Stimulated activated CD8-positive, alpha-beta memory T cell treated with anti-CD3 and anti-CD28 coated beads, Interleukin-12 subunit alpha, Interleukin-12 subunit beta, amount 100 ng/mL, for 24 hours (primary cell): ENCODE measurements around the gene LIMA1.
"Not testable (repeated sequence)": the region's sequence is repeated elsewhere in the genome, so short reads cannot be mapped to it uniquely, and the experiment has no call there.

Source experiments
- DNase-seq: peaks from one replicate; pipeline ENCODE4 v3.0.0-alpha.2; 2020; ENCODE audit errors: extremely low read depth

The LIMA1 gene

DNA sequence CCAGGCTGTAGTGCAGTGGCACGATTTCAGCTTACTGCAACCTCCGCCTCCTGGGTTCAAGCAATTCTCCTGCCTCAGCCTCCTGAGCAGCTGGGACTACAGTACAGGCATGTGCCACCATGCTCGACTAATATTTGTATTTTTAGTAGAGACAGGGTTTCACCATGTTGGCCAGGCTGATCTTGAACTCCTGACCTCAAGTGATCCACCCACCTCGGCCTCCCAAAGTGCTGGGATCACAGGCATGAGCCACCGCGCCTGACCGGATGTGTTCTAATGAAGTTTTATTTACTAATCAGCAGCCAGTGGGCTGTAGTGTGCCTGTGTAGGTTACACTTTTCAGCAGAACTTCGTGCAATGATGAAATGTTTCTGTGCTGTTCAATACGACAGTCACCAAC is 35.7 kb downstream of the LIMA1 start:
- DNase-seq: not testable (repeated sequence)

DNA sequence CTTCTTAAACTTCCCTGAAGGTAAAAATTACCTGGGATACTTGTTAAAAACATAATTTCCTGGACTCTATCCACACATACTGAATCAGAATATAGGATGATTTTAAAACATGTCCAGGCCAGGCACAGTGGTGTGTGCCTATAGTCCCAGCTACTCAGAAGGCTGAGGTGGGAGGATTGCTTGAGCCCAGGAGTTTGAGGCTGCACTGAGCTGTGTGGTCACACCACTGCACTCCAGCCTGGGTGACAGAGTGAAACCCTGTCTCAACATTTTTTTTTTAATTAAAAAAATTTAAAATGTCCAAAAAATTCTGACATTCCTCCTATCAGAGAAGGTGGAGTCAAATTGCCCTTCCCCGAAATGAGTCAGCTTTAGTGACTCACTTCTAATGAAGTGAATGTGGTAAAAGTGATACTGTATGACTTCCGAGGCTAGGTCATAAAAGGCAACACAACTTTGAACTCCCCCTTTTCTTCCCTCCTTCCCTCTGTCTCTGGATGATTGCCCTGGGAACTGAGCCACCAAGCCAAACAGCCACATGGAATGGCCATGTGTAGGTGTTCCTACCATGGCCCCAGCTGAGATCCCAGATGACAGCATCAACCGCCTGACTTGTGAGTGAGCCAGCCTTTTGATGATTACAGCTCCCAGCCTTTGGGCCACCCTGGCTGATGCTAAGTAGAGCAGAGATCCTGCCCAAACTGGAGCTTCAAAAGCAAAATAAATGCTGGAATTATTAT is 36.3 kb downstream of the LIMA1 start:
- no peak for DNase-seq

DNA sequence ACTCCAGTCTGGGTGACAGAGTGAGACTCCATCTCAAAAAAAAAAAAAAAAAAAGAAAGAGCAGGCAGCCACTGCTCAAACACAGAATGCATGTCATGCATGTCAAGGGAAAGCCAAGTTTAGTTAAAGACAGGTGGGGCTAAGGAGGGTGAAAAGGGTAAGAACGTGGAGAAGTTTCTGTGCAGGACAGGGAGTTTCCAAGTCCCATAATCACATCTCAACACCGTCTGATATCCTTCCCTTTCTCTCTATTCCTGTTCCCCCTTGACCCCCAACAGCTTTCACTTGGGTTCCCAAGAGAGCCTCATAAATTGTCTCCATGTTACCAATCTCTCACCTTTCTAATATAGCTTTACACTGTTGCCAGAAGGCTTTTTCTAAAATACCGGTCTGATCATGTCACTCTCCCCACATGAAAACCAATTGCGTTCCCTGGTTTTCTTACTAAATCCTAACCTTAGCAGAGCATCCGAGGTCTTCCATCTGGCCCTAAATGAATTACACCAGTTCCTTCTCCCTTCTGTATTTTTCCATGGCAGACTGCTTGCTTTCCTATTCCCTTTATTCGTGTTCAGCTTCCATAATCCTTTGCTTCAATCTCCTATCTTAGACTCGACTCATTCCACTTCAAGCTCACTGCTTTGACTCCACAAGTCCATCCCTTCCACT is 37.0 kb downstream of the LIMA1 start:
- DNase-seq: no peak

DNA sequence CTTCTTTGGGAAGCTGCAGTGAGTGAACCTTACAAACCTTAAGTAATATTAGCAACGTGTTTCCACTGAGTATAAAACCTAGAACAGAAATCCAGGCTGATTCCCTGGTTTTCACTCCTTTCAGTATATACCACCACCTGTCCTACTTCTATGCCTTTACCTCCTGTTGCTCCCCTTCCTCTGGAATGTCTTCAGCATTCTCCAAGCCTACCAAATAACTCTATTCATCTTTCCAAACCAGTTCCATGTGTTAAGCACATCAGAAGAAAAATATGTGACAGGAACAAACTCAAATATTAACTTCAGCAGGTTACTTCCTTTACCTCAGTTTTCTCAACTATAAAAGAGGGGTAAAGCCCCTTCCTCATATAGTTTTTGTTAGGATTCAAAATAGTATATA is 39.8 kb downstream of the LIMA1 start:
- no peak for DNase-seq

DNA sequence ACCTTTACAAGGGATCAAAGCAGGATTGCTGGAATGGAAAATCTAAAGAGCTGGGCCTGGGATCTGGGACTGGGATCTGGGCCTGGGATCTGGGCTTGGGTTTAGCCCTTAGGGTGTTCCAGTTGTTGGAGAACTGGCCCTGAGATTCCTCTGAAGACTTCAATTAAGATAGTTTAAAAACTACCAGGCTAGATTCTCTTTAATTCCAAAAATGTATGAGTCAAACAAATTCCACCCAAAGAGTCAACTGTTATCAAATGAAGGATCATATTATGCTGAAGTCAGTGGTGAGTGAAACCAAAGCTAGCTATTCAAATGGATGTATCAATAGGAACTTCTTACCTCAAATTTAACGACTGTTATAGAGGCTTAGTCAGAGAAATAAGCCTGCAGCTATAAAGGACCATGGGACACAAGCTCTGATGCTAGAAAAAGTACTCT is 40.5 kb downstream of the LIMA1 start:
- DNase-seq: no peak

DNA sequence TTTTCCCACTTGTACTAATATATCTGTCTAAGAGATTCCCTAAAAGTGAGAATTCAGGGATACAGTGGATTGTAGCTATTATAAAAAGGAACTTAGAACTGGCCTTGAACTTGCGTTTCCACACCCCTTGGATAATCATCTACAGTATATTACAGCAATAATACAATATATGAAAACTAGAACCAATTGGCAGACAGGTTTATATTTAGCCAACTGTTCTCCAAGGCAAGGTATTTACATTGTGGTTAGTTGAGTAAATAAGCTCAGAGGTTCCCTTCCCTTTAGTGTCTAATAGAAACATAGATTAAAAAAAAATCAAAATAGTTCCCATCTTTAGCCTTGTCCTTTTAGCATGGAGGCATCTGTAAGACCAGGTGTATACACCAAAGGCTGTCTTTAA is 42.1 kb downstream of the LIMA1 start:
- no peak for DNase-seq

DNA sequence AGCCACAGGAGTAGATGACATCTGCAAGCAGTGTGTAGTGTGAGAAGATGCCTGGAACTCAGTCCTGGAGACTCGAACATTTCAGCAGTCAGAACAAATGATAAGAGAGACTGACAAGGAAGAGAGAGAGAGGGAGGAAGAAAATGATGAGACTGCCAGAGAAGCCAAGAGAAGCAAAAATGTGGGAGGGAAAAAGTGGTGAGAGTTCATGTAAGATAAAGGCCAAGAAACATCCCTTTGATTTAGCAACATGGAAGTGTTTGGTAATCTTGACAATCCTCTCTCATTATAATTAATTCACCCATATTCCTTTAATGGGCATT is 42.6 kb downstream of the LIMA1 start:
- no peak for DNase-seq

DNA sequence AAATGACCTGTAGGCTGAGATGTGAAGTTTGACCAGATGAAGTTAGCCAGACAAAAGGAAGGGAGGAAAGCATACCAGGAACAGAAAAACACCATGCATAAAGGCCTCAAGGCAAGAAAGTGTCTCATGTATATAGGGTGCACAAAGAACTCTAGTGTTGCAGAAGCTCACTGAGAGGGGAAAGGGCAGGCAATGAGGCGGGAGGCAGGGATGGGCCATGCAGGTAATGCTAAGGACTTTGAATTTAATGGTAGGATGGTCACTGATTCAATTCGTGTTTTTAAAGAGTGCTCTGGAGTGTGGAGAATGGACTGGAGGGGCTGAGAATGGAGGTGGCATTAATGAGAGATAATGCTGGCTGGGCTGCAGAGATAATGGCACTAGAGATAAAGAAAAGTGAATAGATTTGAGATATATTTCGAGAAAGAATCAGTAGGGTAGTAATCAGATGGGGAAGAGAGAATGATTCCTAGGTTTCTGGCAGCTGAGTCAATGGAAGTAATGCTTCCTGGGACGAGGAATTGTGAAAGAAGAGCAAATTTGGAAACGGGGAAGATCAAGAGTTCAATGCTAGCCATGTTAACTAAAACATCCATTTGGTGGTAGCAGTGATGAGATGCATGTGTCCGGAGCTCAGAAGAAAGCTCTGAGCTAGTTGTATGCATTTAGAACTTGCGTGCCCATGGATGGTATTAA is 43.1 kb downstream of the LIMA1 start:
- DNase-seq: no peak

DNA sequence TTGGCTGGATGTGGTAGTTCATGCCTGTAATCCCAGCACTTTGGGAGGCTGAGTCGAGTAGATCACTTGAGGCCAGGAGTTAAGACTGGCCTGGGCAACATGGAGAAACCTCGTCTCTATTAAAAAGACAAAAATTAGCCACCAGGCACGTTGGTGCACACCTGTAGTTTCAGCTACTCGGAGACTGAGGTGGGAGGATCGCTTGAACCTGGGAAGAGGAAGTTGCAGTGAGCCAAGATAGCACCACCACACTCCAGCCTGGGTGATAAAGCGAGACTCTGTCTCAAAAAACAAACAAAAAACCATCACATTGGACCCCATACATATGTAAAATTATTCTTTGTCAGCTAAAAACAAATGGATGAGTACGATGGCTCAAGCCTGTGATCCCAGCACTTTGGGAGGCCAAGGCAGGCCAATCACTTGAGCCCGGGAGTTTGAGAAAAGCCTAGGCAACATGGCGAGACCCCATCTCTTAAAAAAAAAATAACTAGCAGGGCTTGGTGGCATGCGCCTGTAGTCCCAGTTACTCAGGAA is 43.9 kb downstream of the LIMA1 start:
- no peak for DNase-seq

DNA sequence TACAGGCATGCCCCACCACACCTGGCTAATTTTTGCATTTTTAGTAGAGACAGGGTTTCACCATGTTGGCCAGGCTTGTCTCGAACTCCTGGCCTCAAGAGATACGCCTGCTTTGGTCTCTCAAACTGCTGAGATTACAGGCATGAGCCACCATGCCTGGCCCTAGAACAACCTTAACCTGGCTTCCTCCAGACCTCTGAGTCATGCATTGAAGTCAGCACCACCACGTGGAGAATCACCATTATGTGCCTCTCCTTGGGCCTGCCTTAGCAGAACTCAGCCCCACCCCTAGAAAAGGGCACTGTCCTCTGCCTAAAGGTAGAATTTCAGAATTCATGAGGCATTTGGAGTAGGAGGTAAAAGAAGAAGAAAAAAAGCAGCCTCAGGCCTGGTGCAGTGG is 49.0 kb downstream of the LIMA1 start:
- no peak for DNase-seq

DNA sequence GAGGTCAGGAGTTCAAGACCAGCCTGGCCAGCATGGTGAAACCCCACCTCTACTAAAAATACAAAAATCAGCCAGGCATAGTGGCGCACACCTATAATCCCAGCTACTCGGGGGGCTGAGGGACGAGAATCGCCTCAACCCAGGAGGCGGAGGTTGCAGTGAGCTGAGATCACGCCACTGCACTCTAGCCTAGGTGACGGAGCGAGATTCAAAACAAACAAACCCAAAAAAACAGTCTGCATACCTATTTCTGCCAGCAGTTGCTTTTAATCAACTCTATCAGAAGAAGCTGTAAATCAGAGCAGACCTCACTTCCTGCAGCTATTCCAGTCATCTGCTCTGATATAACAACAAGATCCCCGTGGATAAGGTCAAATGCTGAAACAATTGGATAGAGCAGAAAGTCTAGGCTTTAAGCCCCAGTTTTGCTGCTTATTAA is 50.5 kb downstream of the LIMA1 start:
- no peak for DNase-seq

DNA sequence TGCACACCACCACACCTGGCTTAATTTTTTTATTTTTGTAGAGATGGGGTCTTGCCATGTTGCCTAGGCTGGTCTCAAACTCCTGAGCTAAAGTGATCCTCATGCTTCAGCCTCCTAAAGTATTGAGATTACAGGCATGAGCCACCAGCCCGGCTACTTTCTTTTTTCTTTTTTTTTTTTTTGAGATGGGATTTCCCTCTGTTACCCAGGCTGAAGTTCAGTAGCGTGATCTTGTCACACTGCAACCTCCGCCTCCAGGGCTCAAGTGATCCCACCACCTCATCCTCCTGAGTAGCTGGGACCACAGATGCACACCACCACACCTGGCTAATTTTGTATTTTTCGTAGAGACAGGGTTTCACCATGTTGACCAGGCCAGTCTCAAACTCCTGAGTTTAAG is 51.1 kb downstream of the LIMA1 start:
- no peak for DNase-seq

DNA sequence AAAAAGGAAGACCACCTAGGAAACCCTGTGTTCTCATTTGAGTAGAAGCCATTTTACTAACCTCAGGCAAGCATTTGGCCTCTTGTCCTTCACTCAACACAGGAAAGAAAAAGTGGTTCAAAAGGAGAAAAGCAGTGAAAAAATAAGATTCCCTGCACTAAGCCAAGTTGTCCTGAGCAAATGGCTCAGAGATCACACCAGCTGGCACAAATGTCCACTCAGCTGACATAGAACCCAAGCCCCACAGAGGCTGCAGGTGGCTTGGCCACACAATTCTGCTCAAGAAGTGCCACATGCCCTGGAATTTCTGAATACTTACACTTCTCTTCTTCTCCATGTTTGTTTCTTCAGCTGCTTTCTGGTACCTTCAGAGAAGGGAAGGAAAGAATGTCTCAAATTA is 52.0 kb downstream of the LIMA1 start:
- no peak for DNase-seq

DNA sequence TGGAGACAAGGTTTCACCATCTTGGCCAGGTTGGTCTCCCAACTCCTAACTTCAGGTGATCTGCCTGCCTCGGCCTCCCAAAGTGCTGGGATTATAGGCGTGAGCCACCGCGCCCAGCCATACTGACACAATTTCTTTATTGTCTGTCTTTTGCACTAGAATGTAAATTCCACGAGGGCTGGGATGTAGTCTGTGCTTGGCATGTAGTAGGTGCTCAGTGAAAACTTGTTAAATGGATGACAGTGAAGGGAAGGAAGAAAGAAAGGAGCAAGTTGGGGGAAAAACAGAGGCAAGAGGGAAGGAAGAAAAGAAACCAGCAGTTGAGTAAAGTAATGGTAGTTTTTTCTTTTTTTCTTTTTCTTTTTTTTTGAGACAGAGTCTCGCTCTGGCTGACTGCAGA is 53.1 kb downstream of the LIMA1 start:
- DNase-seq: no peak

DNA sequence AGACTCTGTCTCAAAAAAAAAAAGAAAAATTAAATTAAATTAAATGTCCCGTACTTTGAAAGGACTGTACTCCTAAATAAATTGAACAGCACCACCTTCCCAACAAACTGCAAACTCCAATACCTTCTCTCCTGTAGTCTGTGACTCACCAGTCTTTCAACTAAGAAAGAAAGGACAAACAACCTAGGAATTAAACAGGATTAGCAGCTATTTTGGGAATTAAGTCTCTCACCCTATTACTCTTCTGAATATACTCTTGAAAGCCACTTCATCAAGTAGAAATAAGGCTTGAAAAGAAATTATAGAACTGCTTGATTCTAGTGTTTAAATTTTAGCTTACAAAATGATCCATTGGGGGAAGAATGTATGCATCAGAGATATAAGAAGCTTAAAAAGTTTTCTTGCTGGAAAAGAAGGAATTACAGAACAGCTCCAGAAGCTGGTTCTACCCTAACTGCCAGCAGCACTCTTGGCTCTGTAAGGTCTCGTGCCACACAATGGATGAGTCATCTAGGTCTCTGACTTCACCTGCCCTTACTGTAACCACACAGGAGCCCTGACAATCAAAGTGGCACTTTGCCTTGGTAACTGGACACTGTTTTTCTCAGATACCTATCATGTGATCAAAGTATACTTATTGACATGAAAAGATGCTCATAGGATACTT is 59.2 kb downstream of the LIMA1 start:
- no peak for DNase-seq

DNA sequence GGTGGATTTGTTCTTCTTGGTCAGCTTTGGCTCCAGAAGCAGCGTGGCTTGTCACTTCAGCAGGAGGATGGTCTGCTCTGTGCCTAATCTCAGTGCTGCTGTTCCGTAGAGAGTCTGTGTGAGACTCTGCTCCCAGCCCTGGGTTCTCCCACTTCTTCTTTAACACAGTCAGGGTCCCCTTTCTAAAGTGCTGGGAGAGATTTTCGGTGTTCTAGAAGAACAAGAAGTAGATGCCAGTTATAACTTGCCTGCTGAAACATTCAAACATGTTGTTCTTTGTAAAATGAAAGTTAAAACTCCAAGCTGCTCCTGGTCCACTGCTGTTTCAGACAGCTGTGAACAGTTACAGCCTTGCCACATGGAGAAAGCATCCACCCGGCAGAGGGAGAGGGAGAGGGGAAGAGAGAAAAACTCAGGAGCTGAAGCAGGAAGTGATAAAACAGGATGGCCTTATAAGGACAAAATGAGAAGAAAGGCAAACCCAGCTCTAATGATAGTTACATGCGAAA is 61.0 kb downstream of the LIMA1 start:
- no peak for DNase-seq

DNA sequence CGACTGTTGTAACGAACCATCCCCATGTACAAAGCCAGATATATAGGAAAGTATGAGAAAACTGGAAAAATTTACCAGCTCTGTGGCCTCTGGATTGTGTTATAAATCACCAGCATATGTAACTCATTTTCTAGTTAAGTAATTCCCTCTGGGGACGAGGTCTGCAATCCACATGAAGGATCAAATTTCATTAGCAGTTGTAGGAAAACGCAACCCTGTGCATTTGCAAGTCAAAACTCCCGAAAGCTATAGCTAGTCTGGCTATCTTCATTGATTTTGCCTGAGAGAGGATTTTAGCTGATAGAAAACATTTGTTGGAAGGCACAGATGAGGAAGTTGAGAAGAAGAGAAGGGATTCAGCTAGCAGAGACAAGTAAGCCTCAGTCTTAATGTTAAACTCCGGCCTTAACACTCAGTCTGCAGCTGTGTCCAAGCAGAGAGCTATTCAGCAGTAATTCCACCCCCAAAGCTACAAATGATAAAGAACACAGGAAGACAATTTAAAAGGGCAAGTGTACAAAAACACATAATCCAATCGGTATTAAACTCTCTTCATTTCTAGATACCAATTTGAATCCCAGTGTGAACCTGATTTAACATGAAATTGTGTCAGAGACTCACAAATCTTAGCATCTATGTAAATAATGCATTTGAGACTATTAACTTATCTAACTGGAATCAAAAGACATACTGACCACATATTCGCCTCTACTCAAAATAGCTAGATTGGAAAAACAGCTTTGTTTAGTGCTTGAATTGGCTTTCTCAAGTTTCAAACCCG is 61.9 kb downstream of the LIMA1 start:
- DNase-seq: no peak

DNA sequence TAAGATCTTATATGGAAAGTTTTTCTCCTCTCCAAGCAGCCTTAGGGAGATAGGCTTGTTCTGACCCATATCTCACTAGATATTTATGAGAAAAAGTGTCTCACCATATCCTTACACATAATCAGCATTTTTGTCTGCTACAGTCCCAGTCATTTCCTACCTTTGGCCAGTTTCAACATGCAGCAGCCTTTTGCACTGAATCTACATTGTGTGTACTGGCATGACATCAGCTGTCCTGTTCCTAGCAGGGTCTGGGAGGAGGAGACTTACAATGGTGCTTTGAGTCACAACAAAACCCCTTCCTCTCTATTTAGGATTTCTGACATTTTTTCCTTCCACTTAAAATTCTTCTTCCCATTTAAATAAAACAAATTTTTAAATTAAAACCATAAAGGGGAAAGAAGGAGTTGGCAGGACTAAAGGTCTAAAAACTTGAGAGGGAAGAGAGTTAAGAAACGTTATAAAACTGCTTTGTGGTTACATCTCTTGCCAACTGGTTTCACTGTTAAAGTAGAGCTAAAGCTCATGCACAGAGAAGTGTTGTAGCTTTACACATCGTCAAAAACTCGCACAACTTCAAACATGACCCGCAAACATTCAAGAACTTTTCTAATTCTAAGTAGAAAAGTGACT is 62.8 kb downstream of the LIMA1 start:
- no peak for DNase-seq

DNA sequence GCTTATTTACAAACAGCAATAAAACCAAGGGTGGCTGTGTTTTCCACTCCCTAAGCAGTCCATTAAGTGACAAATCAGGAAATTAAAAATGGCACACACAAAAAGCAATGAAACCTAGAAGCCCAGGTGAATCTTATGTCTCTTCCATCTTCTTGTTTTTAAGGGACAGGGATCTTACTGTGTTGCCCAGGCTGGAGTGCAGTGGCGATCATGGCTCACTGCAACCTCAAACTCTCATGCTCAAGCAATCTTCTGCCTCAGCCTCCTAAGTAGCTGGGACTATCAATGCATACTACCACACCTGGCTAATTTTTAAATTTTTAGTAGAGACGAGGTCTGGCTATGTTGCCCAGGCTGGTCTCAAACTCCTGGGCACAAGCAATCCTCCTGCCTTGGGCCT is 63.8 kb downstream of the LIMA1 start:
- DNase-seq: no peak

DNA sequence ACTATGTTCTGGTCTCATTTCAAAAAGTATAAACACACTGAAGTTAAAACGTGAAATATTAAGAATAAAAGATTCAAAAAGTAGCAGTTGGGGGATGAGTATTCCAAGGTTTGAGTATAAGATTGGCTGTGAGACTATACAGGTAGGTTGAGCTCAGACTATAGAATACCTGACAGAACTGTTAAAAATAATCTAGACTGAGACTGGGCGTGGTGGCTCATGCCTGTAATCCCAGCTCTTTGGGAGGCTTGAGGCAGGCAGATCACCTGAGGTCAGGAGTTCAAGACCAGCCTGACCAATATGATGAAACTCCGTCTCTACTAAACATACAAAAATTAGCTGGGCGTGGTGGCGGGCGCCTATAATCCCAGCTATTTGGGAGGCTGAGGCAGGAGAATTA is 64.3 kb downstream of the LIMA1 start:
- DNase-seq: not testable (repeated sequence)

DNA sequence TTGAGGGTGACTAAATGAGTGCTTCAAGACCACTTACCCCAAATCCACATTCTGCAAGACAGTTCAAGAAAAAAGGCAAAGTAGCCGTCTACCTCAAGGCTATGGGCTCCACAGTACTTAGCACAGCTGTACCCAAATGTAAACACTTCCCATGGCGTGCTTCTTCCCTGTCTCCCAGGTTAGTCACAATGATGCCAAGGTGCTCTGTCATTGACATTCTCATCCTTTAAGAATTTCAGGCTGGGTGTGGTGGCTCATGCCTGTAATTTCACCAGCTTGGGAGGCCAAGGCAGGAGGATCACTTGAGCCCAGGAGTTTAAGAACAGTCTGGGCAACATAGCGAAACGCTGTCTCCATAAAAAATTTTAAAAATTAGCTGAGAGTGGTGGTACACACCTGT is 64.9 kb downstream of the LIMA1 start:
- no peak for DNase-seq
